Neuron (in vitro differentiated cells): ENCODE data around the gene PRR30.

Experiments
- H2AFZ ChIP-seq: one replicate; pipeline ENCODE4 v1.6.1; 2013; ENCODE audit warnings: low read depth, mild to moderate bottlenecking, inconsistent platforms, low read length, moderate library complexity
- H3K27me3 ChIP-seq: one replicate; pipeline ENCODE4 v1.6.1; 2013; ENCODE audit warnings: low read length; ENCODE audit not compliant: insufficient read depth
- H3K36me3 ChIP-seq: one replicate; pipeline ENCODE4 v1.6.1; 2013; ENCODE audit warnings: low read length; ENCODE audit not compliant: insufficient read depth
- H3K4me1 ChIP-seq: one replicate; pipeline ENCODE4 v1.6.1; 2013; ENCODE audit warnings: low read length; ENCODE audit not compliant: insufficient read depth
- H3K4me3 ChIP-seq: 2 replicates; pipeline ENCODE4 v1.5.1; 2013; ENCODE audit warnings: mild to moderate bottlenecking, low read length, moderate library complexity
- H3K9me3 ChIP-seq: one replicate; pipeline ENCODE4 v1.6.1; 2013; ENCODE audit warnings: low read length

Gene PRR30

GRCh38 chr2:27149570-27150405 is 10.6 kb upstream of the PRR30 start:
- Histone ChIP-seq H3K27me3 (peaks cover 27% of the 10 kb centered on the region), H3K9me3 (no peaks in the 10 kb centered on the region), H3K4me1 (no peaks in the 10 kb centered on the region), H2AFZ (no peak overlapping the region), H3K36me3 (no peaks in the 10 kb centered on the region), H3K4me3 (no peak overlapping the region)

- H3K27me3 ChIP-seq = peaks cover 27% of the 10 kb centered on the region
- H3K36me3 ChIP-seq = no peaks in the 10 kb centered on the region
- no peaks in the 10 kb centered on the region for H3K4me1 ChIP-seq
- no peak within 1 kb of the TSS for H3K4me3 ChIP-seq
- H3K9me3 ChIP-seq = no peaks in the 10 kb centered on the region
- no peak within 1 kb of the TSS for H2AFZ ChIP-seq
Observed at GRCh38 chr2:27148801-27149439, 9.7 kb upstream of the PRR30 start, which contains the start of gene TCF23. TCF23 (plus strand) TSS chr2:27149004; CDS start chr2:27149134, 130 bp downstream.

- H3K4me3 ChIP-seq = no peak overlapping the region
- H3K36me3 ChIP-seq = no peaks in the 10 kb centered on the region
- no peak overlapping the region for H2AFZ ChIP-seq
- H3K9me3 ChIP-seq = no peaks in the 10 kb centered on the region
- peaks cover 27% of the 10 kb centered on the region for H3K27me3 ChIP-seq
- H3K4me1 ChIP-seq = no peaks in the 10 kb centered on the region
Observed at GRCh38 chr2:27147935-27148334, 8.7 kb upstream of the PRR30 start.

GRCh38 chr2:27145682-27146081 is 6.5 kb upstream of the PRR30 start:
- Histone ChIP-seq H2AFZ (no peak overlapping the region), H3K36me3 (no peaks in the 10 kb centered on the region), H3K4me3 (no peak overlapping the region), H3K27me3 (peaks cover 21% of the 10 kb centered on the region), H3K9me3 (no peaks in the 10 kb centered on the region), H3K4me1 (no peaks in the 10 kb centered on the region)

DNA sequence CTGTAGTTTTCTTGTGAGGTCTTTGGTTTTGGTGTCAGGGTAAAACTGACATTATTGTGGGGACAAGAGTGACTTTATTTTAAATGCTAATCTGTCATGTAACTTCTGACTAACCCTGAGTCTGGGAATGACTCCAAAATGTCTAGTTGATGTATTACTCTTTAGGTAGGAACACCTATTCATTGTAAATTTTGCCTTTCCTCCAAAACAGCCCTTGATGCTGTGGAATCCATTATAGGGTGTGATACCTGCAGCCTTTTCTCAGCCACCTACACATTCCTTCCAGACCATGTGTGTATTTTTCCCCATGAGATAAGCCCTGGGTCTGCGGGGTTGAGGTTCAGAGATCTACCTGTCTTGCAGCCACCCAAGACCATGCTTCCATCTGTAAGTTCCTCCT is 4.1 kb upstream of the PRR30 start:
- Histone ChIP-seq H3K27me3 (peaks cover 13% of the 10 kb centered on the region), H3K9me3 (no peaks in the 10 kb centered on the region), H3K4me1 (no peaks in the 10 kb centered on the region), H3K36me3 (no peaks in the 10 kb centered on the region), H3K4me3 (no peak overlapping the region), H2AFZ (no peak overlapping the region)

DNA sequence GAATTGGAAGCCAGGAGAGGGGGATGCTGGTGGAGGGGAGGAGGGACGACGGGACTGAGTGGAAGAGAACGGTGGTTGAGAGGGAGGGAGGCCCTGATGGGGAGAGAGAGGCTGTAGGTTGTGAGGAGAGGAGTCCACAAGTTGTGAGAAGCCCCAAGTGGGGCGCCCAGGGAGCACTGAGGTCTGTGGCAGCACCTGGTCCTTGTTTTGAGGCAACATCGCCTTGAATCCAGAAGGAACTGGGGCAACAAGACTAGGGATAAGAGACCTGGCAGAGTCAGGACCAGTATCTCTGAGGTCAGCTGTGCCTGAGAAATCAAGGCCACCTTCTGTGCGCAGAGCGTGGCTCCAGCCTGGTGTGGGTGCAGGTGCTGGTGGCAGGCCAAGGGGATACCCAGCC is 1.1 kb downstream of the PRR30 start:
- no peak overlapping the region for H3K4me3 ChIP-seq
- no peaks in the 10 kb centered on the region for H3K9me3 ChIP-seq
- H2AFZ ChIP-seq = no peak overlapping the region
- H3K4me1 ChIP-seq = peaks cover 6% of the 10 kb centered on the region
- no peaks in the 10 kb centered on the region for H3K36me3 ChIP-seq
- H3K27me3 ChIP-seq = peaks cover 20% of the 10 kb centered on the region

- H2AFZ ChIP-seq = no peak overlapping the region
- no peak overlapping the region for H3K4me3 ChIP-seq
- peaks cover 3% of the 10 kb centered on the region for H3K36me3 ChIP-seq
- H3K4me1 ChIP-seq = peaks cover 6% of the 10 kb centered on the region
- no peaks in the 10 kb centered on the region for H3K9me3 ChIP-seq
- H3K27me3 ChIP-seq = peaks cover 20% of the 10 kb centered on the region
Observed at GRCh38 chr2:27137322-27137935, 1.8 kb downstream of the PRR30 start.

DNA sequence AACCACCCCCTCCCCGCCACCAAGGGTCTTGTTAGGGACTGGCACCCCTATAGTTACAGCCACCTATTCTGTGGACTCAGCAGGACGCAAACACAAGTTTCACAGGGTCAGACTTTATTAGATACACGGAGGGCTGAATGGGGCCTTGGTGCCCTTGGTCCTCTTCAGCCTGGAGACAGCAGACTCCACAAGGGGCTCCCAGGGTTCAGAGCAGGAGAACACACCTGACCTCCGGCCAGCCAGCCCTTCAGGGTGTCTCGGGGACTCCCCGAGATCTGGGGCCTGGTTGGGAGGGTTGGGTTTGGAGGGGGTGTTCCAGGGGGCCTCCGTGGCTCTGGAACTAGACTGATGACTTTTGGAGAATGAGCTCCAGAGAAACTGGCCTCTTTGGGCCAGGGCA is 2.5 kb downstream of the PRR30 start:
- no peak overlapping the region for H2AFZ ChIP-seq
- H3K36me3 ChIP-seq = peaks cover 10% of the 10 kb centered on the region
- H3K4me1 ChIP-seq = peaks cover 6% of the 10 kb centered on the region
- peaks cover 20% of the 10 kb centered on the region for H3K27me3 ChIP-seq
- no peak overlapping the region for H3K4me3 ChIP-seq
- no peaks in the 10 kb centered on the region for H3K9me3 ChIP-seq

GRCh38 chr2:27135478-27135955 is 3.7 kb downstream of the PRR30 start:
- no peak overlapping the region for H3K4me3 ChIP-seq
- peaks cover 21% of the 10 kb centered on the region for H3K36me3 ChIP-seq
- H2AFZ ChIP-seq = no peak overlapping the region
- no peaks in the 10 kb centered on the region for H3K9me3 ChIP-seq
- peaks cover 6% of the 10 kb centered on the region for H3K4me1 ChIP-seq
- H3K27me3 ChIP-seq = peaks cover 20% of the 10 kb centered on the region

DNA sequence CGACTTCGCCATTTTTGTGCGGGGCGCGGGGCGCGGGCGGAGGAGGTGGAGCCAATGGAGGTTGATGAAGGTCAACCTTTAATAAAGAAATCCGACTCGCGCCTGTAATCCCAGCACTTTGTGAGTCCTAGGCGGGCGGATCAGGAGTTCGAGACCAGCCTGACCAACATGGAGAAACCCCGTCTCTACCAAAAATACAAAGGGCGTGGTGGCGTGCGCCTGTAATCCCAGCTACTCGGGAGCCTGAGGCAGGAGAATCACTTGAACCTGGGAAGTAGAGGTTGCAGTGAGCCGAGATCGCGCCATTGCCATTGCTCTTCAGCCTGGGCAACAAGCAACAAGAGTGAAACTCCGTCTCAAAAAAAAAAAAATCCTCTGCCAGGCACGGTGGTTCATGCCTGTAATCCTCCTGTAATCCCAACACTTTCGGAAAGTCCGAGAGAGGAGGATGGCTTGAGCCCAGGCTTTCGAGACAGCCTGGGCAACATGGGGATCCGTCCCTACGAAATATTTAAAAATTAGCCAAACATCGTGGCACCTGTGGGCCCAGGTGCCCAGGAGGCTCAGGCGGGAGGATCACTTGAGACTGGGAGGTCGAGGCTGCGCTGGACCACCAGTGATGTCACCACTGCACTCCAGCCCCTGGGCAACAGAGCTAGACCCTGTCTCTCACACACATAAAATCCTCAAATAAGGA is 4.3 kb downstream of the PRR30 start:
- H3K4me1 ChIP-seq = peaks cover 6% of the 10 kb centered on the region
- H3K4me3 ChIP-seq = peak overlapping the region; percentile 7
- peak overlapping the region; percentile 88 for H2AFZ ChIP-seq
- no peaks in the 10 kb centered on the region for H3K9me3 ChIP-seq
- peaks cover 20% of the 10 kb centered on the region for H3K27me3 ChIP-seq
- peaks cover 25% of the 10 kb centered on the region for H3K36me3 ChIP-seq

DNA sequence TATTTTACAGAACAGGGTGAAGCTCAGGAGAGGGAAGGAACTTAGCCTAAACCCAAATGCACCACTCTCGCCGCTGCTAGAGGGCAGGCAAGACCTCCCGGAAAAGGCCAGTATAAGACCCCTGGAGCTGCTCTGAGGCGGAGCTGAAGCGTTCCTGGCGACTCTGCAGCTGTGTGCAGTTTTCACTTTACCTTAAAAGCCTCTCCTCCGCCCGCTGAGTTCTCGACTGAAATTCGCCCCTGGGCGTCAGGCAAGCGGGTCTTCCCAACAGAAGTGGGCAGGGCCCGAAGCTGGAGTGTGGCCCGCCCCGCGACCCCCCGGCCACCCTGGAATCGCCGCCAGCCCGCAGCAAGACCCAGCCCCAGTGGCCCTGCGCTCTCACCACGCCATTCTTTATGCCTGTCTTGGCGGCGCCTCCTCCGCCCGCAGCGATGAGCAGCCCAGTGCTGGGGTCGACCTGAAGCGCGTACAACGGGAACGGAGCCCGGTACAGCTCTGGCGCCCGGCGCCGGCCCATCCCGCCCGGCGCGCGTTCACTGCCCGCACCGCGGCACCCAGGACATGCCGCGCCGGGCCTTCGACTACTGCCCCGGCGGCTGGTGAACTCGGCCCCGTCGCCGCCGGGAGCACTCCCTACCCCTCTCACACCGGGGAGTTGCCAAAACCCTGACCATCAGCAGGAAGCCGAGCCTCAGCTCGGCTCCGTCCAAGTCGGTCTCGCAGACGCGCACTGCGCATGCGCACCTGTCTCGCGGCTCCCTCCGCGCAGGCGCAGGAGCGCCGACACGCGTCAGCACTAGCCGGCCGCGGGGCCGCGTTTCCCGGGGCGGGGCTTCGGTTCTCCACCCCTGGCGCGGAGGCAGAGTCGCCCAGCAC is 5.1 kb downstream of the PRR30 start, which contains the start of gene PREB:
Gene PREB (minus strand): TSS at position 732 of the 876 bp plus-strand sequence. CDS start 215 bp downstream, at position 517.
- H3K4me3 ChIP-seq = peak within 1 kb of the TSS; percentile 85
- peaks cover 28% of the 10 kb centered on the region for H3K36me3 ChIP-seq
- H3K4me1 ChIP-seq = peaks cover 6% of the 10 kb centered on the region
- peaks cover 16% of the 10 kb centered on the region for H3K27me3 ChIP-seq
- H3K9me3 ChIP-seq = no peaks in the 10 kb centered on the region
- H2AFZ ChIP-seq = peak within 1 kb of the TSS; percentile 88
